ENCODE data around the gene PHF21B. TPM values are rescaled to one million over a fixed set of nuclear protein-coding genes. Genes with fewer than 3 reads are reported as not detected.

PHF21B gene
- total and polyA plus RNA-seq, 2 donors (not counting 3 experiments of a cell fraction or from before 2014, with no cell fraction given) = not detected

GRCh38 chr22:44942979-44943700 is 66.7 kb downstream of the PHF21B start:
- H4K20me1 ChIP-seq (replicated peaks; ENCODE audit: control insufficient read depth, extremely low read depth, insufficient read depth, low read length) = no peaks in the 10 kb centered on the region
- no peaks in the 10 kb centered on the region for H3K79me2 ChIP-seq (ENCODE audit: control insufficient read depth, insufficient read depth, low read length)
- dilution Hi-C loops (cut with MboI; ENCODE audit: extremely low pct_ligation_motif_present, low sequenced_read_pairs) = no loop called here
- no peak overlapping the region for H3K4me2 ChIP-seq (ENCODE audit: insufficient read depth, low read length)
- intact Hi-C loops (cut with micrococcal nuclease) = no loop called here
- DNase-seq (ENCODE audit: low read depth, low spot score) (no peak), FAIRE-seq (no peak)
- no peaks in the 10 kb centered on the region for H3K9me1 ChIP-seq (replicated peaks; ENCODE audit: control insufficient read depth, extremely low read depth, insufficient read depth, low read length)
- H3K36me3 ChIP-seq (ENCODE audit: control insufficient read depth in 2 of 2, extremely low read depth in 1 of 2, insufficient read depth in 2 of 2, low read length in 2 of 2) = no peaks in the 10 kb centered on the region
- H3K27me3 ChIP-seq (ENCODE audit: control insufficient read depth in 2 of 2, insufficient read depth in 2 of 2, low read length in 2 of 2) = no peaks in the 10 kb centered on the region
- H3K4me1 ChIP-seq (ENCODE audit: control insufficient read depth, extremely low read depth, insufficient read depth, low read length) = no peaks in the 10 kb centered on the region
- H2AFZ ChIP-seq (ENCODE audit: low read depth, low read length) = no peak overlapping the region
- no peak overlapping the region for H3K4me3 ChIP-seq (replicated peaks in 1 of 3; ENCODE audit: insufficient read depth in 1 of 3, low read depth in 1 of 3, low read length in 3 of 3)
- H3K27ac ChIP-seq (ENCODE audit: insufficient read depth, low read depth, low read length) = no peak overlapping the region
- POLR2A ChIA-PET = no interaction called here
- CTCF ChIA-PET = no interaction called here
- TF ChIP-seq EZH2 (IDR thresholded peaks at IDR 0.05; ENCODE audit: borderline replicate concordance, low read depth, low read length, severe bottlenecking) (no peak), GATA2 (IDR thresholded peaks at IDR 0.05; ENCODE audit: insufficient read depth, insufficient read length, low read depth, low read length) (no peak), POLR2AphosphoS5 (IDR thresholded peaks at IDR 0.05; ENCODE audit: insufficient read depth, low read depth, low read length) (no peak), JUN (IDR thresholded peaks at IDR 0.05; ENCODE audit: borderline replicate concordance, insufficient read depth, insufficient read length, low read depth) (no peak), POLR2A (IDR thresholded peaks at IDR 0.05; ENCODE audit: low read depth, low read length) (no peak), MAX (IDR thresholded peaks at IDR 0.05; ENCODE audit: insufficient read depth, insufficient read length) (no peak), FOS (IDR thresholded peaks at IDR 0.05; ENCODE audit: borderline replicate concordance, insufficient read depth, low read length) (no peak), MYC (IDR thresholded peaks at IDR 0.05; ENCODE audit: low read depth, low read length) (no peak)
- TF ChIP-seq, protein P1, sequence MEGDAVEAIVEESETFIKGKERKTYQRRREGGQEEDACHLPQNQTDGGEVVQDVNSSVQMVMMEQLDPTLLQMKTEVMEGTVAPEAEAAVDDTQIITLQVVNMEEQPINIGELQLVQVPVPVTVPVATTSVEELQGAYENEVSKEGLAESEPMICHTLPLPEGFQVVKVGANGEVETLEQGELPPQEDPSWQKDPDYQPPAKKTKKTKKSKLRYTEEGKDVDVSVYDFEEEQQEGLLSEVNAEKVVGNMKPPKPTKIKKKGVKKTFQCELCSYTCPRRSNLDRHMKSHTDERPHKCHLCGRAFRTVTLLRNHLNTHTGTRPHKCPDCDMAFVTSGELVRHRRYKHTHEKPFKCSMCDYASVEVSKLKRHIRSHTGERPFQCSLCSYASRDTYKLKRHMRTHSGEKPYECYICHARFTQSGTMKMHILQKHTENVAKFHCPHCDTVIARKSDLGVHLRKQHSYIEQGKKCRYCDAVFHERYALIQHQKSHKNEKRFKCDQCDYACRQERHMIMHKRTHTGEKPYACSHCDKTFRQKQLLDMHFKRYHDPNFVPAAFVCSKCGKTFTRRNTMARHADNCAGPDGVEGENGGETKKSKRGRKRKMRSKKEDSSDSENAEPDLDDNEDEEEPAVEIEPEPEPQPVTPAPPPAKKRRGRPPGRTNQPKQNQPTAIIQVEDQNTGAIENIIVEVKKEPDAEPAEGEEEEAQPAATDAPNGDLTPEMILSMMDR (IDR thresholded peaks at IDR 0.05; ENCODE audit: extremely low read depth in 1 of 2, insufficient read depth in 1 of 2, low read depth in 1 of 2, low read length in 2 of 2) = no peak
- BruUV-seq (replicated peaks) = no TSS peak
- no peak overlapping the region for H3K9ac ChIP-seq (replicated peaks; ENCODE audit: extremely low read depth, insufficient read depth, low read length)
- H3K9me3 ChIP-seq (replicated peaks; ENCODE audit: control insufficient read depth, insufficient read depth, low read length) = no peaks in the 10 kb centered on the region
